Activated T-helper 1 cell treated with Interleukin-2 at 50 U/mL for 16 hours (primary cell): ENCODE results near the gene CLSTN2.

ENCODE experiments used
- DNase-seq: peaks from one replicate; pipeline ENCODE4 v3.0.0-alpha.2; 2020; ENCODE audit warnings: low read depth

The CLSTN2 gene

DNA sequence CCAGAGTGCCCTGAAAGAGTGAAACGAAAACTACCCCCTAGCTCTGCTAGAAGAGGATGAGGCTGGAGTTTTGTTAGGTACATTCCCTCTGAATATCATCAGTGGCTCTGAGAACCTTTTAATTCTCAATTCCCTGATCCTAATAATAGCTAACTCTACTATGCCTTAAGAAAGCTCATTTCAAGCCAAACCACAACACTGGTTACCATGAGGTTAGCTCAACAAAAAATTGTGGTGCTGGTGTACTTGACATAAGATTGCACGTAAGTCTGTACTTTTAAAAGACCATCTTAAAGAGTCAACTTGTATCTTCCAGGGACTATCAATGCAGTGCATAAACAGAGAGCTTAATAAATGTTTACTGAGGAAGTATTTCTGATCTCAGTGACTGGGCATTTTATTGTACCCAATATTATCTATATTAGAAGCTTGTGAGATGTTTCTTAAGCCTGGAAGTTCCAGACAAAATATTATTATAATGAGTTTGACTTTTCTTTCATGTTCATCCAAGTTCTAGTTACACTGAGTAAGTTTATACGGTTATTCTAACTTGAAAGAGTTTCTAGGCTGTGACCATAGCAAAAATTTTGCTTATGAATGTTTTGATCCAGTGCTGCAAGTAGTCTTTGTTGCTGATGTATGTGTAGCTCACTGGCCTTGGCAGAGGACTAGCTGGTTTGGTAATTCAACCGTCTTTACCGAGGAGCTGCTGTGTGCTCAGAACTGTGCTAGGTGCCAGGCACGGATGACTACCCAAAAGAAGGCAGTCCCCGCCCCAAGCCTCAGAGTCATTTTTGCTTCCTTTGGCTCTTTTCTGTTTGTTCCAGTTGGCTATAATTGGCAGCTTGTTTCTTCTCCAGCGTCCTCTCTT is 408.5 kb downstream of the CLSTN2 start:
- DNase-seq, result no peak

DNA sequence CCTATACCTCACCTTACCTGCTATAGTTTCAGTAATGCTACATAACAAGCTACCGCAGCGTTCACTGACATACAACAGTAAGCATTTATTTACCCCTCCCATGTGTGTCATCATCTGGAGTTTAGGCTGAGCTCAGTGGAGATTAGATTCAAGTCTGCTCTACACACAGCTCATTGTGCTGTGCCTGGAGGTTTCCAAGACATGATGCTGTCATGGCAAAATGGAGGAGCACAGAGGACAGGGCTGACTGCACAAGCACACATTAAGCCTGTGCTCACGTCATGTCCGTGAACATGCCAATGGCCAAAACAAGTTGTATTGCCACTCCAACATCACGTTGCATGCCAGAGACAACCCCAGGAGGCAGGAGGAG is 409.1 kb downstream of the CLSTN2 start:
- DNase-seq, result no peak

DNA sequence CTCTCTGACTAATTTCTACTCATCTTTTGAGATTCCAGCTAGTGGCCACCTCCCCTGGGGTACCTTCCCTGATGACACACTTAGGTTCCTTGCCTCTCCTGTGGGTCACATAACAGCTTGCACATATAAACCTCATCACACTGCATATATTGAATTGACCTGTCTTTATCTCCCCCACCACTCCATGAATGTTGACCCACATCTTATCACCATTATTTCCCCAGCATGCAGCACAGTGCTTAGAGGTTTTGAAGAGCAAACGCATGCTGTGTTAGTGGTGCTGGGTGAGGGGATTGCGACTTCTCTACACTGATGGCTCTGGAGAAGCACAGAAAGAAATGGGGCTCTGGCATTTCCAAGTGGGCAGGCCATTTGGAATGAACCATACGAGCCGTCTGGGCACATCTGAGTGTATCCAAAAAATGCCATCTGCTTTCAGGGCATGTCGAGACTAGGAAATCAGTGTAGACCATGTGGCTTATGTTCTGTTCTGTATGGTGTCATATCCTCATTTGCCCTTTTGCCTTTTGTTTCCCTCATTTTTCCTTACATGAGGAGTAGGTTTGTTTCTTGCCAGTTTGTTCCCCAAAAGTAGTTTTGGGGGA is 409.7 kb downstream of the CLSTN2 start:
- no peak for DNase-seq

DNA sequence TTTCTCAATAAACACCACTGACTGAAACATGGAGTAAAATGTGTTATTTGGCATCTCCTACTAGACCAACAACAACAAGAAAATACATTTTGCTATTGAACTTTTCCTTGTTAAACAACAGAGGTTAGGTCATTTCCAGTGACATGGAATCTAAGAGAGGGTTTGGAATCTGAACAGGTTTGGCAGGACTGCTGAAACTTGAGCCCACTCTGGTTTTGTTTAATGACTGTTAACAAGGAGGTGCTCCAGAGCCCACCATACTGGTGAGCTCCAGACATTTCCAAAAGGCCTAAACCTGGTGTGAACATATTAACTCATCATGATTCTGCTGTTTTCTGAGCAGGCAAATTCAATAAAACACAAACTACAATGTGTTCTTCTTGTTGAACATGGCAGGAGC is 412.2 kb downstream of the CLSTN2 start:
- no peak for DNase-seq

DNA sequence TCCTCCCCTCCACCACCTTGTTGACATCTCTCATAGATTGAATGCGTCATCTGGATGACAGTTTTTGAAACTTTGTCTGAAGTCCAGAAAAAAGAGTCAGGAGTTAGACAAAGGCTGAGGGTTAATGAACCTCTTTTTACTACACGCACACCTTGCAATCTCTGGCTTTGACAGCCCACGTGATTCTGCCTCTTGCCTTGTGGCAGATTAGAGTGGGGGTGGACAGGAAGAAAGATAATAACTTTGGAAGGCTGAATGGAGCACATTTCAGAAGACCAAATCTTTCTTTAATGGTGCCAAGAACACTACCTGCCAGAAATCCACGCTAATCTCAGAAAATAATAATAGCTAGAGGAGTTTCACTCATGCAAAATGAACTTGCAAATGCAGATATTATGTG is 415.0 kb downstream of the CLSTN2 start:
- no peak for DNase-seq

DNA sequence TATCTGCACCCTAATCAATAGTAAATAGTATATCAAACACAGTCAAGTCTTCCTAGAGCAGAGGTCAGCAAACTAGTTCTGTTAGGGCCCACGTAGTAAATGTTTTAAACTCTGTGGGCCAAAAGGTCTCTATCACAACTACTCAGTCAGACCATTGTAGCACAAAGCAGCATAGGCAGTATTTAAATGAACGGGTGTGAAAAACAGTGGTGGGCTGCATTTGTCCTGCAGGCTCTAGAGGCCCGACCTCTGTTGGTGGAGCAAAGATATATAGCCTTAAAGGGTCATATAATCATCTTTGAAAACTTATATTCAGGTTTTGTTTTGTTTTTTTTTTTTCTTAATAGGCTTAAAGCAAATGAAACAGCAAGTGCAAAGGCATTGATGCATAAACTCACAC is 416.5 kb downstream of the CLSTN2 start:
- no peak for DNase-seq

DNA sequence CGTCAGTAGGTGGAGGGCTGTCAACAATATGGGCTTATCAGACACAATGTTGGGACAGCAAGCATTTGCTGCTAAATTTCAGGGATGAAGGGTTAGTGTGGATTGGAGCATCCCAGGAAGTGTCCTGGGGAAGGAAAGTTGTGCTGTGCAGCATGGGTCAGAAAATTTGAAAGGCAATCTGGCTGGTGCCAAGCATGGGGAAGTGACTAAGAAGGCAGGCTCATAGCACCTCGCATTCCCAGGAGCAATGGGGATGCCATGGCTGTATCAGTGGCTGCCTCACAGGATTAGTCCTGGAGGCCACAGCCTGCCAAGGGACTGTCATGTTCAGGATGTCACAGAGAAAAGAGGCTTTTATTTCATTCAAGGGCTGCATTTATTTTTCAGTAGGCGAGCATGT is 420.5 kb downstream of the CLSTN2 start:
- no peak for DNase-seq

DNA sequence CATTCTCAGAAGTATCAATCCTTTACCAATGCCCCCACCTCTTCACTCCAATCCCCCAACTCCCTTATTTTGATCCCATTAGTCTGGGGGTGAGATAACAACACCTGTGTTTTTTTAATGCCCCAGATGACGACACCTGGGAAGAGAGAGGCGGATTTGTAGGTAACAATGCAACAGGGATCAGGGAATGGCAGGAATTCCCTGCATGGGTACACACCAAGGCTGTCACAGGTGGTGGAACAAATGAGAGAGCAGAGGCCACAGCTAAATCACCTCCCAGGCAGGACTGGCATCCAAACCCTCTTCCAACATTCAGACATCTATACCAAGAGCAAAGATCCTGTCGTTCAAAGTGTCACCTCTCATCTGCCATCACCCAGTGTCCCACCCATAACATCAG is 423.7 kb downstream of the CLSTN2 start:
- no peak for DNase-seq

DNA sequence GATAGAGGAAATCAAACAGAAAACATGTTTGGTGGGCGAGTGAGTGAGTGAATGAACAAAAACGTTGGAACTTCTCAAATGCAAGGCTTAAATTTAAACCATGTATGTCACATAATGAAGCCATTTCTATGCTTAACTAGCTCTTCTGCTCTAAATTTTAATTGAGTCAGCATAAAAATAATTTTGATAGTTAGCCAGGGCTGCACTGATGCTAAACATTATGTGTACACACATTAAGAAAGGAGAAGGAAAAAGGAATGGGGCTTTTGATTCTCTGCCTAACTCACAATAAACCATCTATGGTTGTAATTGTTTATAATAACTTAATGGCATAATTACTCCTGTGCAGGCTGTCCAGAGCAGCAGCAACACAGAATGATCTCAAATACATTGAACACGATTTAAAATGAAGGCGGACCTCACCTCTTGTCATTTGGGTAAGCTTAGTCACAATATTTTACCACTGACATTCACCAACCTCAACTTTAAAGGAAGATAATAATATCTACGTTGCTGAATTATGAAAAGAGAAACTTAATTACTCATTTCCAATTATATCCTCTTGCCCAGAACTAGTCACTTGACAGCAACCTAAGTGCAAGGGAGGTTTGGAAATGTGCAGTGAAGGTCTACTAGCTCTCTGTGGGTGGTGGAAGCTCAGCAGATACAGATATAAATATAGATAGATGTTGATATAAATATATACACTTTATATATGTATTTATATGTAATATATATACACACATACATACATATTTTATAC is 424.4 kb downstream of the CLSTN2 start:
- no peak for DNase-seq

DNA sequence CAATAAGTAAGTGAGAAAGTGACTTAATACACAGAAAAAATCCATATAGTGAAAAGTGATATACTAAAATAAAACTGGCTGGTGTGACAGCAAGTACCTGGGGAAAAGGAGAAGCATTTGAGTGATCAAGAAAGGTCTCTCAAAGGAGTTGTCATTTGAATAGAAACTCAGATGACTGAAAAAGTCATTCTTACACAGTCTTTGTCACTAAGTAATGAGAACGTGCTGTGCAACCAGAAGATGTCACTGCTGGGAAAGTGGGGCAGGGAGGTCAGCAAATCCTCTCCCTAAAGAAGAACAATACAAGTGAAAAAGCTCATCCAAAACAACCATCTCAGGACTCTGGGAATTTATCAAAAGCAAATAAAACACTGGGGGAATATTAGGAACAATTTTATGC is 425.3 kb downstream of the CLSTN2 start:
- no peak for DNase-seq

DNA sequence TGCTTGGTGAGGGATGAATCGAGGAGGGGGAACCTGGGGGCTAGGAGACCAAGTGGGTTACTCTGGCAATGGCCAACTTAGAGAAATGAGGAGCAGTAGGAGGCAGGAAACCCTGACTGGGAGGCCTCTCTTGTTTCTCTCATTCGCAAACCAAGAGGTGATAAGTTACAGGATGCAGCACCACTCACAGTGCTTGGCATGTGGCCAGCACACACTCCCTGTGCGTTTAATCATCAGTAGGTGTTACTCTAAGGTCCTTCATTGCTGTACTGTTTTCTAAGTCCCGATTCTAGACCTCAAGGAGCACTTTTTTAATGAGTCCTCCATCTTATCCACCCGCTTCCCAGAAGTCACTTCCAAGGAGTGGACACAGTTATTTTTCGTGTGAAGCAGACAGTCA is 428.8 kb downstream of the CLSTN2 start:
- no peak for DNase-seq

DNA sequence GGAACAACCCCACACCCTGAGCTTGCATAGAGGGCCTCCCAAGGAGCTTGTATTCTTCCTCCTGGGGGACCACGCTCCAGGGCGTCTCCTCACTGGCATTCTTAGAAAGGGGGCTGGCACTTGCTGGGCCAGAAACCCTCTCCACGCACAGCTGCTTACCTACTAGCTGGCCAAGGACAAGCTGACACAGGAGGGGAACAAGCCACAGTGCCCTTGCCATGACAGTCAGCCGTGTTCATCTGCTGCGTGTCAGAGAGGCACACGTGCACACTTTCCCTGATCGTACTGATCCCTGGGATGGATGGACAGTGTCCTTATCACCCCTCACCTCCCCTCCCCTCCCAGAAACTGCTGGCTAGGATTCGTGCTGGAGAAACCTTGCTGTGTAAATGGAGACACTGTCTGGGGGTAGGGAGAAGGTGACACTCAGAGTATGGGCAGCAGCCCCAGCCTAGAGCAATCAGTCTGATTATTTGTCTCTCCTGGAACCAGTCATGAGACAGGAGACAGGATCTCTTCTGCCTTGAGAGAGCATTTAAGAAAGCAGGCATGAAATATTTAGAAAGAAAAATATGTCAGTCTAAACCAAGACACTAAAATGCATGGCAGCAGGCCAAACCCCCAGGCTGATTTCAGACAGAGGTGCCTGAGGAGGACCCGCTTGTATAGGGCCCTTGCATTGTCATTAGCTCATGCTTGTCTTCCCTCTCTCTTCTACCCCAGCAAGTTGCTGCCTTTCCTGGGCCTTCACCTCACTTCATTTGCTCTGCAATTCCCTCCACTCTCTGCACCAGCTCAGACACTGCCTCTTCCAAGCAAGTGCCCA is 431.1 kb downstream of the CLSTN2 start:
- DNase-seq, result no peak

DNA sequence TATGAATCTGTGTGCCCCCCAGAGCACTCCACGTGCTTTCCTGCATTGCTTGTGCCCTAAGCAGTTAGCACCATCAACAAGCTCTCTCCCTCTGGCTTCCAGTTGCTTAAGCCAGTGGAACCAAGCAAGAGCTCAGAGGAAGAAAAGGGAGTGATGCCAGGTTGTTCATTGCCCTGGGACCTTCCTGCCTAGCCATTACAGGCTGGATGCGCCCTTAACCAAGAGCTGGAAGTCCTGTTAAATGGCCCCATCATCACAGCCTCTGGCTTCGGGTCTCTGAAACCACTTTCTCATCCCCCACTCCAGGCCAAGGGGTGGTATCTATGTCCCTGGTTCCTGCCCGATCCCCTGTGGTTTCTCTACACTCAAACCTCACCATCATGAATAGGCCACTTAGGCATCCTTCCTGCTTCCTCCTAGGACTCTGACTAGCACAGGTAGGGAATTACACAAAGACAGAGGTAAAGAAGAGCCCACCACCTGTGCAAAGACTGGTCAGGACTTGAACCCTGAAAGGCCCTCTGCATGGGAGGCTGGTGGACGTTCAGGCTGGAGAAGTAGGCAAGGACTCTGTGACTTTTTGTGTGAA is 433.3 kb downstream of the CLSTN2 start:
- DNase-seq, result no peak

DNA sequence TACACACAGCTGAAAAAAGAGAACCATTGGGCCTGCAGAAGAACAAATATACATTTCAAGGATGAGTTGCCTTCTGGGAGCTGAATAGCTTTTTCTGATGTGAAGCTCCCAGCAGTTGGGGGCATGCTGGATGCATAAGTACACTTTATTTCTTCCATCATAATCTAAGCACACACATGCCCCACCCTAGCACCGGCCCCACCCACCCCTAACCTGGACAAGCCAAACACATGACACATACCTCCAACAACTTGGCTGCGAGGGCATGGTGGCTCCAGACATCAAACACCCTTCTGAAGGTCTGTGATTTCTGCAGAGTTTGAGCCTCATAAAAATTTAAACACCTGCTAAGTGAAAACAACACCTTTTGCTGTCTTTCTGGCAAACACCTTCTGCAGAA is 435.7 kb downstream of the CLSTN2 start:
- no peak for DNase-seq

DNA sequence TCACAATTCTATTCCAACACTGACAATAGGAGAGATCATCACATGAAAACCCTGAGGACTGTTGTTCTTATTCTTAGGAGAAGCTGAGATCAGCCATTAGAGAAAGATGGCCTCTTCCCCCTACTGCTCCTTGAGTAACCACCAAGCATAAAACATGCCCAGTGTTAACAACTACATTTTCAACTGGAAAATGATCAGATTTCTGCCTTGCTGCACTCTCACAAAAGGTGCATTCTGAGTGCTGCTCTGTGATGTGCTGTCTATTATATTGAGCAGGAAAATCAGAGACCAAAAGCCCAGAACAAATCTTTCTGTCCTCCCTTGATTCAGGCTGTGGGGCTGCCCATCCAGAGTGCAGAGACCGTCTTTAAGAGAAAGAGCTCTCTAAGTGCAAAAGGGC is 438.2 kb downstream of the CLSTN2 start:
- no peak for DNase-seq

DNA sequence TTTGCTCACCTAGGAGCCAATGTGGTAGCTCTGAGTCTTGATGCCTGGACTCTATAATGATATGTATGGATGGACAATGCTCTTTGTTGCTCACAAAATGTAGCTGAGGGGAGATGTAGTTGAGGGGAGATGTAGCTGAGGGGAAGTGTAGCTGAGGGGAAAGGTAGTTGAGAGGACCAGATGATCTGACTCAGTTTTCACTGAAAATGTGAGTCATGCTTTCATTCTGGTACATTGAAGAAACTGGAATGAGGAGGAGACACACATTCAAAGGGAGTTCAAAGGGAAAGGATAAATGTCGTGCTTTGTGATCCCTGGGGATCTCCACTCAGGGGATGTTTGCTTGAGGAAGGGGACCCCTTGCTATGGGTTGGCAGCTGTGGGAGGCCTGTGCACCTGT is 440.0 kb downstream of the CLSTN2 start:
- DNase-seq, result no peak

DNA sequence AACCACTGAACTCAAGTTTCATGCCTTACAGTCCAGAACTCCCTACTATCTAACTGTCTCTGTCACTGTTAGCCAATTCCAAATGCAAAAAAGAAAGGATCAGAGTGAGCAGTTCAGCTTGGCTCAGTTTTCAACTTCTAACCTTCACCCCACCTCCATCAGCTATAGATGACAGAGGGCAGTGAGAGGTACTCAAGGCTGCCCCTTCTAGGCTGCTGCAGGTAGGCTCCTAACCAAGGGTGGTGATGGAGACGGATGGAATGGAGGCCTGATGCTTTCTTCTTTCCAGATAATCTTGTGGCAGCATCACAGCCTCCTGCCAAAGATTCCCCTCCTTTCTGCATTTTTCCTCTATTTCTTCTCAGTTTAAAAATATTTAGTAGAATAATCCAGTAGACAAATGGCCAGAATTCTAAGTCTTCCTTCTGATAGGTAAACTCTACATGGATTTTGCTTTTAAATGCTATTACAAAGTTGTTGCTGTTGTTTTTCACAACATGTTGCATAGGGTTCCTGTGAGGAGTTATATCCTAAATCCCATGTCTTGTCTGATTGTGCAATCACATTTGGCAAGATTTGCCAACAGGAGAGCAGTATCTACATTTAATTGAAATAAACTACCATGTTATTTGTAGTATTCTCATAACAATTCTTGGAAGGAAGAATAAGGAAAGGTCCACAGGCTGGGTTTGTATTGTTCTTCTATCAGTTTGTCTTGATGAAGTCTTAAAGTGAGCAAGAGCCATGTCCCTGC is 441.3 kb downstream of the CLSTN2 start:
- no peak for DNase-seq

DNA sequence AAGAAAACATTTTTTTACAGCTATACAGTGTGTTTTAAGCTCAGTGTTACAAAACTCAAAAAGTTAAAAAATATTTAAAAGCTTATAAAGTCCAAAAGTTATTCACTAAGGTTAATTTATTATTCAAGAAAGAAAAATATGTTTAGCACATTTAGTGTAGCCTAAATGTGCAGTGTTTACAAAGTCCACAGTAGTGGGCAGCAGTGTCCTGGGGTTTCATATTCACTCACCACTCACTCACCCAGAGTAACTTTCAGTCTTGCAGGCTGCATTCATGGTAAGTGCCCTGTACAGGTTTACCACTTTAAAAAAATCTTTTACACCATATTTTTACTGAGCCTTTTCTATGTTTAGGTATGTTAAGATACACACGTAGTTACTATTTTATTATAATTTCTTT is 442.7 kb downstream of the CLSTN2 start:
- DNase-seq, result no peak

DNA sequence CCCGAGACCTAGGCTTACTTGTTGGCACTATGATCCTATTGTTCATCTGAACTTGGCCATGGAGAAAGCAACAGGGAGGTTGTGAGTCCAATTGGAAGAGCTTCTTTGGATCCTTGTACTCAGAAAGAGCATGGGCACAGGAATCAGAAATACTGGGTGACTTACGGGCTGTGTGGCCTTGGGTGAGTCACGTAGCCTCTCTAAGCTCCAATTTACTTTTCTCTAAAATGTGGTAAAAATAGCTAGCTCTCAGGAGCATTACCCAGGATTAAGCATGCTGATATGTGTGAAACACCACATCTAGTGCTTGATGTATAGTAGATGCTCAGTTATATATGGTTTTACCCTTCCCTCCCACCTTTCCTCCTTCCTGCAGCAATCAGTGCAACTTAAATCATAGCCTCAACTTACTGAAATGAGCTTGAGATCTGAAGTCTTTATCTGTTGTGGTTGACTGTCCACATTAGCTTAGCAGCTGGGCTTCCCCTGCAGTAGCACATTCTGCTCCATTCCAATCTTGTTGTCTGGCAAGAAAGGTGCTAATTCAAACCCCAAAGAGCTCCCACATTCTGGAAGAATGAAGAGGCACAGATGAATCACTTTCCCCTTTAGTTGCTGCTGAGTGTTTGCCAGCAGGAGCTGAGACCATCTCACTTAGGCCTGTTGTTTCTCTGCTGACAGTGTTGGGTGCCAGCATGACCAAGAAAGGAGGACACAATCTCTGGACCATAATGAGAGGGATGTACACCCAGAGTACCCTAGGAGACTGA is 443.8 kb downstream of the CLSTN2 start:
- DNase-seq, result no peak

DNA sequence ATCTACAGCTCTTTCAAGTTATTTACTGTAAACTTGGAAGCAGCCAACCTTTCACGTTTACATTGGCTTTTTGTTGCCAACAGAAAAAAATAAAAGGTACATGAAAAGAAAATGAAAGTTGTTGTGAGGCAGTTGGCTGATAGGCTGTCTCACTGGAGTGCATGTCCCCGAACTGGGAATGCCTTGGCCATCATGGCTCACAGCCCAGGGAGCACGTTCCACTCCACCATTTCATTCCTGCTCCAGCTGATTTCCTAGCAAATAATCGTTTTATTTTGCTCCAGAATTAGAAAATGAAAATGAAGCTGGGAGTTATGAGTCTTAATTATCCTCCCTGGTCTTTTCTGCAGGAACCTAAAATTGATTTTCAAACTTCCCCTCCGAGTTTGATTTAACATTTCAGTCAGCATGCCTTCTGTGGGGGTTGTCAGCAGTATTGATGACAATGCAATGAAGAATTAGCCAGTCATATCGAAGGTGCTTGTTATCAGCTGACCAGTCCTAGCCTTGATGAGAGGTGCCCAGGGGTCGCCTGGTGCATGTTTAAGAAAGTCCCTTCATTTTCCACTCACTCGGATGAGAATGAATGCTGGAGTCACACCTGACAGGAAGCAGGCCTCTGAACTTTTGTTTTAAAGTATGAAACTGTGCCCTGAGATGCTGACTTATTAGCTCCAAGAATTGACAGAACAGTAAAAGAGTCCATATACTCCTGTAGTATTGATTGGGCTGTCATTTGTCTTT is 449.2 kb downstream of the CLSTN2 start:
- no peak for DNase-seq
